Progenitor cell of endocrine pancreas (in vitro differentiated cells): Measurements from ENCODE around the gene SLC25A43. TPM values are rescaled to one million over a fixed set of nuclear protein-coding genes. Genes with fewer than 3 reads are reported as not detected.
"Not testable (repeated sequence)": the region's sequence is repeated elsewhere in the genome, so short reads cannot be mapped to it uniquely, and the experiment has no call there.

Experiments
- DNase-seq: peaks from one replicate; pipeline ENCODE4 v3.0.0; 2021; ENCODE audit warnings: low spot score; ENCODE audit not compliant: unreplicated experiment
- H3K27ac Mint-ChIP-seq: 2 replicates; pipeline ENCODE4 v1.8.0; 2021; ENCODE audit warnings: mild to moderate bottlenecking, moderate library complexity, mixed read lengths
- H3K27me3 Mint-ChIP-seq: 2 replicates; pipeline ENCODE4 v1.8.0; 2021; ENCODE audit warnings: mixed read lengths
- H3K36me3 Mint-ChIP-seq: 2 replicates; pipeline ENCODE4 v1.8.0; 2022; ENCODE audit warnings: mixed read lengths; ENCODE audit not compliant: insufficient read depth
- H3K4me1 Mint-ChIP-seq: 2 replicates; pipeline ENCODE4 v1.8.0; 2021; ENCODE audit warnings: low read depth, mixed read lengths
- H3K4me3 Mint-ChIP-seq: 2 replicates; pipeline ENCODE4 v1.8.0; 2021; ENCODE audit warnings: low read depth, mild to moderate bottlenecking, moderate library complexity, mixed read lengths
- H3K9me3 Mint-ChIP-seq: 2 replicates; pipeline ENCODE4 v1.8.0; 2021; ENCODE audit warnings: low read depth, mixed read lengths
- CTCF ChIP-seq: fragments of 200-600 bp; sonication (generic); IDR thresholded peaks from one replicate; pipeline ENCODE4 v1.5.0; 2021; ENCODE audit warnings: antibody characterized with exemption, mild to moderate bottlenecking; ENCODE audit not compliant: unreplicated experiment
- total RNA-seq: library from RNA; stranded (reverse); gene quantifications from 2 replicates; pipeline ENCODE4 v1.2.1, GENCODE V29; 2021

Gene SLC25A43
- total RNA-seq, 1 donor from 2014 or later = 4.1 TPM

GRCh38 chrX:119482041-119482440 is 82.9 kb downstream of the SLC25A43 start:
- no peak overlapping the region for H3K27ac Mint-ChIP-seq
- no peak for TF ChIP-seq CTCF

GRCh38 chrX:119482481-119483480 is 83.6 kb downstream of the SLC25A43 start:
- peak; percentile 68 for TF ChIP-seq CTCF
- H3K27ac Mint-ChIP-seq = peak overlapping the region; percentile 47
- DNase-seq = peak; percentile 48

More at GRCh38 chrX:119482041-119482440, 82.9 kb downstream of the SLC25A43 start:
- peaks cover 7% of the 10 kb centered on the region for H3K27me3 Mint-ChIP-seq
- no peak for DNase-seq
- H3K9me3 Mint-ChIP-seq = peaks cover 21% of the 10 kb centered on the region
- H3K4me3 Mint-ChIP-seq = peak overlapping the region; percentile 67
- peaks cover 8% of the 10 kb centered on the region for H3K4me1 Mint-ChIP-seq
- no peaks in the 10 kb centered on the region for H3K36me3 Mint-ChIP-seq

GRCh38 chrX:119486745-119487144 is 87.6 kb downstream of the SLC25A43 start:
- H3K27ac Mint-ChIP-seq = no peak overlapping the region
- no peak for TF ChIP-seq CTCF
- H3K4me3 Mint-ChIP-seq = no peak overlapping the region
- H3K36me3 Mint-ChIP-seq = no peaks in the 10 kb centered on the region
- H3K27me3 Mint-ChIP-seq = peaks cover 7% of the 10 kb centered on the region
- H3K4me1 Mint-ChIP-seq = no peaks in the 10 kb centered on the region
- no peak for DNase-seq
- H3K9me3 Mint-ChIP-seq = peaks cover 18% of the 10 kb centered on the region

More at GRCh38 chrX:119482481-119483480, 83.6 kb downstream of the SLC25A43 start:
- peaks cover 5% of the 10 kb centered on the region for H3K4me1 Mint-ChIP-seq
- H3K36me3 Mint-ChIP-seq = no peaks in the 10 kb centered on the region
- peaks cover 7% of the 10 kb centered on the region for H3K27me3 Mint-ChIP-seq
- H3K4me3 Mint-ChIP-seq = peak overlapping the region; percentile 67
- peaks cover 21% of the 10 kb centered on the region for H3K9me3 Mint-ChIP-seq

GRCh38 chrX:119487766-119488165 is 88.6 kb downstream of the SLC25A43 start:
- DNase-seq, H3K4me1 Mint-ChIP-seq, H3K27me3 Mint-ChIP-seq, H3K27ac Mint-ChIP-seq, H3K36me3 Mint-ChIP-seq, H3K4me3 Mint-ChIP-seq: not testable (repeated sequence)
- H3K9me3 Mint-ChIP-seq = peaks cover 18% of the 10 kb centered on the region

- H3K4me1 Mint-ChIP-seq = no peaks in the 10 kb centered on the region
- H3K9me3 Mint-ChIP-seq = peaks cover 14% of the 10 kb centered on the region
- no peak for DNase-seq
- no peaks in the 10 kb centered on the region for H3K36me3 Mint-ChIP-seq
- H3K4me3 Mint-ChIP-seq = no peak overlapping the region
- no peak overlapping the region for H3K27ac Mint-ChIP-seq
- peaks cover 2% of the 10 kb centered on the region for H3K27me3 Mint-ChIP-seq
- TF ChIP-seq CTCF = peak; percentile 62
Measured at GRCh38 chrX:119488749-119489148, 89.6 kb downstream of the SLC25A43 start.
